ENCODE data around the gene ARSB. TPM values are rescaled to one million over a fixed set of nuclear protein-coding genes. Genes with fewer than 3 reads are reported as not detected.

The ARSB gene
- total and polyA plus RNA-seq, 8 donors = 0.58 to 35.6 (median 7.6) TPM

DNA sequence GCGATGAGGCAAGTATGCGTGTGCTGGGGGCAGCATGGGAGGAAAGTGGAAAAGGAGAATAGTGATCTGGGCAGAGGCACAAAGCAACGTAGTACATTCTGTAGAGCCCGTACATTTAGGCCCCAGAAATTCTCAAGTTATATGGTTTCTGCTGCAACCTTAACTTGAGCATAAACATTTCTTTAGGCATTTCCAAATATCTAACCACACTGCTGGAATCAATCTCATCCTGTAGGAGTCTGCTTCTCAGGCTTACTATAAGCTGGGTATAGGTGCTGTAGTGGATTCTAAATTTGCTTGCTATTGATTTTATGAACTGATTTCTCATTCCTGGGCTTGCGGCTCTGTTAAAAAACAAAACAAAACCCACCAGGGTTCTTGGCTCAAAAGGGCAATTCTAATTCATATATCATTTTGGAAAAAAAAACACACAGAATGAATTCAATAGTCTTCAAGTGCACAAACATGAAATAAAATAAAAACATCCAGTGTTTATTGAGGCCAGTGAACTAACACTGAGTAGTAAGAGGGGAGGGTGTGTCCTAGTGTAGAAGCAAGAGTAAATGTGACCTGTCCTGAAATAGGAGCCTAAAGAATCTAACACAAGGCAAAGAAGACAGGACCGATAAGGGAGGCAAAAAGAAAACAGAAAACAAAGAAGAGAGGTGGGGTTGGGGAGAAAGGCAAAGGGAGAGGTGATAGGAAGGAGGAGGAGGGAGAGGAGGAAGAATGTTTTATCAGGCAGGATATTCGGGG lies 191.0 kb downstream of the ARSB start:
- Histone ChIP-seq H3K36me3 (no peaks in the 10 kb centered on the region), H3K4me1 (no peaks in the 10 kb centered on the region), H3K9me3 (no peaks in the 10 kb centered on the region), H3K27ac (no peak overlapping the region), H3K4me3 (no peak overlapping the region), H3K27me3 (no peaks in the 10 kb centered on the region)
- TF ChIP-seq POLR2AphosphoS5 (IDR thresholded peaks at IDR 0.05) = no peak
- no peak for TF ChIP-seq POLR2A (IDR thresholded peaks at IDR 0.05)
- TF ChIP-seq EP300 (IDR thresholded peaks at IDR 0.05) = no peak
- WGBS, 5 donors = 76 to 86% (median 83%) methylated on average over 7 of the region's 7 CpGs
- intact Hi-C loops (cut with DNase I; ENCODE audit: low total_unique reads) = no loop called here
- DNase-seq = no peak

DNA sequence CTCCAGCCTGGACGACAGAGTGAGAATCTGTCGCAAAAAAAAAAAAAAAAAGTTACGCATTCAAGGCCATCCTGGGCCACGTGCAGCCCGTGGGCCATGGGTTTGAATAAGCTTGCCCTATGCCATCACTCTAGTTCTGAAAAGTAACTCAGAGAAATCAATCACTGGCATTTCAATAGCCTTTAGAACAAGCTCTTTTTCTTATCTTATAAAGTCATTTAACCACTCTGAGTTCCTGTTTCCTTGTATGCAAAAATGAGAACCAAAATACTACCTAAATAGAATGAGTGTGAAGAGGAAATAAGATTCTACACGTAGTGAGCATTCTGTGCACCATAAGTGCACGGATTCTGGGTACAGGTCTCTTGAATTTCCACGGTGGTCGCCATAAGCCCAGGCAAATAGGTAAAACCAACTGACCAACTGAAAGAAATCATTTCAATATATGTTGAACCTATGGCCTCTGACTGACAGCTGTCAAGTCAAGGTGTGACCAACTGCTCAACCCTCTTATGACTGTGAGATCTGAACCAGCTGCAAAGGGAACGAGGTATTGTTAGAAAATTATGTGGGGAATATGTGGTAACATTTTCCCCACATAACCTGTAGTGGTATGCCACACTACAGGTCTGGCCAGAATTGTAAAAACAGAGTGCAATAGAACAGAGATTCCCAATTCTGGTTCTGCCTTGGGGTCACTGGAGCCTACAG lies 192.6 kb downstream of the ARSB start:
- H3K27ac ChIP-seq = no peak overlapping the region
- intact Hi-C loops (cut with DNase I; ENCODE audit: low total_unique reads) = no loop called here
- 67 to 75% (median 72%) methylated on average over 10 of the region's 10 CpGs for WGBS, 5 donors
- no peaks in the 10 kb centered on the region for H3K4me1 ChIP-seq
- TF ChIP-seq POLR2A (IDR thresholded peaks at IDR 0.05) (no peak), EP300 (IDR thresholded peaks at IDR 0.05) (no peak), POLR2AphosphoS5 (IDR thresholded peaks at IDR 0.05) (no peak)
- TF ChIP-seq, protein P1, sequence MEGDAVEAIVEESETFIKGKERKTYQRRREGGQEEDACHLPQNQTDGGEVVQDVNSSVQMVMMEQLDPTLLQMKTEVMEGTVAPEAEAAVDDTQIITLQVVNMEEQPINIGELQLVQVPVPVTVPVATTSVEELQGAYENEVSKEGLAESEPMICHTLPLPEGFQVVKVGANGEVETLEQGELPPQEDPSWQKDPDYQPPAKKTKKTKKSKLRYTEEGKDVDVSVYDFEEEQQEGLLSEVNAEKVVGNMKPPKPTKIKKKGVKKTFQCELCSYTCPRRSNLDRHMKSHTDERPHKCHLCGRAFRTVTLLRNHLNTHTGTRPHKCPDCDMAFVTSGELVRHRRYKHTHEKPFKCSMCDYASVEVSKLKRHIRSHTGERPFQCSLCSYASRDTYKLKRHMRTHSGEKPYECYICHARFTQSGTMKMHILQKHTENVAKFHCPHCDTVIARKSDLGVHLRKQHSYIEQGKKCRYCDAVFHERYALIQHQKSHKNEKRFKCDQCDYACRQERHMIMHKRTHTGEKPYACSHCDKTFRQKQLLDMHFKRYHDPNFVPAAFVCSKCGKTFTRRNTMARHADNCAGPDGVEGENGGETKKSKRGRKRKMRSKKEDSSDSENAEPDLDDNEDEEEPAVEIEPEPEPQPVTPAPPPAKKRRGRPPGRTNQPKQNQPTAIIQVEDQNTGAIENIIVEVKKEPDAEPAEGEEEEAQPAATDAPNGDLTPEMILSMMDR (IDR thresholded peaks at IDR 0.05) = no peak
- DNase-seq = no peak
- no peaks in the 10 kb centered on the region for H3K27me3 ChIP-seq
- H3K9me3 ChIP-seq = no peaks in the 10 kb centered on the region
- H3K36me3 ChIP-seq = no peaks in the 10 kb centered on the region
- no peak overlapping the region for H3K4me3 ChIP-seq

DNA sequence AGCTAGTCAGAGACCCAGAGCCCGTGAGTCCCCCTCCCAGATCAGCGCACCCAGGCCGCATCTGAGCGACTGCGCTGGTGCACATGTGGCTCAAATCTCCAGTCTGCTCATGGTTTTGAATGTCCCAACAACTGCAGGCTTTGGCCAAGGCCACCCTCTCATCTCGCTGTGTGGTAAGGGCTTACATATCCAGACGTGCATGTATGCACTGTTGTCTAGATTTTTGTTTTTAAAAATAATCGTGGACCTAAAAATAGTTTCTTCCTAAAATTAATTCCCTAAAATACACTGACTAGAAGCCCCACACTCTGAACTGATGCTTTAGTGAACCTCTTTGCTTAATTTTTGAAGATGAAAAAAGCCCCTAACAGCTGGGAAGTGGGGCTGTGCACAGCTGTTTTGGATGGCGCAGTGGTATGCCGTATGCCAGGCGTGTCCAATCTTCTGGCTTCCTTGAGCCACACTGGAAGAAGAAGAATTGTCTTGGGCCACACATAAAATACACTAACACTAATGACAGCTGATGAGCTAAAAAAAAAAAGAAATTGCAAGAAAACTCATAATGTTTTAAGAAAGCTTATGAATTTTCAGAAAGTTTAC lies 193.5 kb downstream of the ARSB start:
- H3K4me1 ChIP-seq = no peaks in the 10 kb centered on the region
- WGBS, 5 donors = 83 to 87% (median 84%) methylated on average over 11 of the region's 11 CpGs
- intact Hi-C loops (cut with DNase I; ENCODE audit: low total_unique reads) = no loop called here

DNA sequence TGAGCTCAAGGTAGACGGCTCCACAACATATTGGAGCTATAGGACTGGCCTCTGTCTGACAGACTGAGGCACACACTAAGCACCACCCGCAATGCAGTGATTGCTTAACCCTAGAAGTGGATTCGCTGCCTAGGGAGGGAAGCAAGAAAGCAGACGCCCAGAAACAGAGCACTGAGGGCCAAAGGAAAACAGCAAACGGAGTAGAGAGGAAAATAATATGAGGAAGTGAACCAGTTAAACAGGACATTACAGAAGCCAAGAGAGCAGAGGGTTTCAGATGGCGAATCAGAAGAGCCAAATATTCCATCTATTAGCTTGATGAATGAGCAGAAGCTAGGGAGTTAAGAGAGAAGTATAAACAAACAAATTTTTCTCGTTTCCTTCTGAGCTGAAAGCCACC lies 197.3 kb downstream of the ARSB start:
- H3K27ac ChIP-seq = peak overlapping the region in 2 of 5 donors; percentile 19 to 29
- 60 to 70% (median 63%) methylated on average over 7 of the region's 7 CpGs for WGBS, 5 donors
- intact Hi-C loops (cut with DNase I; ENCODE audit: low total_unique reads) = no loop called here
- H3K36me3 ChIP-seq = no peaks in the 10 kb centered on the region
- no peaks in the 10 kb centered on the region for H3K4me1 ChIP-seq
- no peak overlapping the region for H3K4me3 ChIP-seq
- TF ChIP-seq POLR2A (IDR thresholded peaks at IDR 0.05) (no peak), POLR2AphosphoS5 (IDR thresholded peaks at IDR 0.05) (no peak), EP300 (IDR thresholded peaks at IDR 0.05) (no peak)
- TF ChIP-seq, protein P1 (IDR thresholded peaks at IDR 0.05) = no peak
- no peaks in the 10 kb centered on the region for H3K27me3 ChIP-seq
- DNase-seq = peak in 1 of 2 donors; percentile 53
- H3K9me3 ChIP-seq = no peaks in the 10 kb centered on the region

More for the DNA sequence above, 193.5 kb downstream of the ARSB start:
- DNase-seq = no peak
- TF ChIP-seq POLR2AphosphoS5 (IDR thresholded peaks at IDR 0.05) (no peak), POLR2A (IDR thresholded peaks at IDR 0.05) (no peak), EP300 (IDR thresholded peaks at IDR 0.05) (no peak)
- TF ChIP-seq, protein P1 (IDR thresholded peaks at IDR 0.05) = no peak
- Histone ChIP-seq H3K27me3 (no peaks in the 10 kb centered on the region), H3K4me3 (no peak overlapping the region), H3K27ac (no peak overlapping the region), H3K9me3 (no peaks in the 10 kb centered on the region), H3K36me3 (no peaks in the 10 kb centered on the region)
